Activated CD4-positive, alpha-beta T cell treated with anti-CD3 and anti-CD28 coated beads for 24 hours (primary cell): ENCODE measurements around the gene SLC30A7.
"Not testable (repeated sequence)": the region's sequence is repeated elsewhere in the genome, so short reads cannot be mapped to it uniquely, and the experiment has no call there.

Experiments used
- DNase-seq, 2 donors: peaks; one replicate each; pipeline ENCODE4 v3.0.0-alpha.2; 2020; ENCODE audit warnings: low read depth in 2 of 2

SLC30A7 gene

DNA sequence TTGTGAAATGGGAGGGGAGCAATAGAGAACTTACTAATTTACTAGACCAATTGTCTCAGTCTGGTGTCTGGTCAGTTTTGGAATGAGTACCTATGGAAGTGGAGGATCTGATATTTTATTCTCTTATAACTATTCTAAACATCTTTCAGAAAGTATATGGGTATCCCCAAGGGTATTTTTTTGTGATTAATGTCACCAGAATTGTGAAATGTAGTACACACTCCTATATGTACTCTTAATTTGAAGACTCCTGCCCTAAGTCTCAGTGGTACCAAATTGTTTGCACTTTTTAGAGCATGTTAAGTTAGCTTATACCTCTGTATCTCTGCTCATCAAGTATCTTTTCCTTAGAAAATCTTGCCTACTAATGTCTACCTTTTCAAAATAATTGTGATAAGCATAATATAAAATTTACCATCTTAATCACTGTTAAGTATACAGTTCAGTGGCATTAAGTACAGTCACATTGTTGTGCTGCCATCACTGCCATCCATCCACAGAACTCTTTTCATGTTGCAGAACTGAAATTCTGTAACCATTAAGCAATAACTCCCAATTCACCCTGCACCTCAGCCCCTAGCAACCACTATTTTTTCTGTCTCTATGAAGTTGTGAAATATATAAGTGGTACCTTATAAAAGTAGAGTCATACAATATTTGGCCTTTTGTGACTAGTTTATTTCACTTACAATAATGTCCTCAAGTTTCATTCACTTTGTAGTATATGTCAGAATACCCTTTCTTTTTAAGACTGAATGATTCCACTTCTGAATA, 40.5 kb downstream of the SLC30A7 start:
- DNase-seq = no peak

GRCh38 chr1:100941098-100941527, 45.2 kb downstream of the SLC30A7 start:
- DNase-seq = peak in 1 of 2 donors; percentile 34

GRCh38 chr1:100941580-100942216, 45.8 kb downstream of the SLC30A7 start:
- DNase-seq = no peak

- no peak for DNase-seq
These were observed 46.6 kb downstream of the SLC30A7 start for GRCh38 chr1:100942304-100943046.

DNA sequence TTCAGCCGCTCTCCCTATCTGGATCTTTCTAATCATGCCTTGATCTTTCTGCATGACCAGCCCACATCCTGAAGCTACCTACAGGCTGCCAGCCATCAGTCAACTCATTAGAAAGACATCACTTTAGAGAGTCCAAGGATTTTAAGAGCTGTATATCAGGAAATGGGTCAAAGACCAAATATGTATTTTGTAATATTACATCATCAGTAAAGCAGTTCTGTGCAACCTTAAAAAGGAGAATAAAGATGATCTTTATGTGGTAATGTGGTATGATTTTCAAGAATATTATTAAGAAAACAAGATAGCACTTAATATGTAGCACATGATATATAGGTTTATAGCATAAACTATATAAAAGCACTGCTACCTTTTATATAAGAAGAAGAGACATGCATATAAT, 47.6 kb downstream of the SLC30A7 start:
- DNase-seq = no peak

DNA sequence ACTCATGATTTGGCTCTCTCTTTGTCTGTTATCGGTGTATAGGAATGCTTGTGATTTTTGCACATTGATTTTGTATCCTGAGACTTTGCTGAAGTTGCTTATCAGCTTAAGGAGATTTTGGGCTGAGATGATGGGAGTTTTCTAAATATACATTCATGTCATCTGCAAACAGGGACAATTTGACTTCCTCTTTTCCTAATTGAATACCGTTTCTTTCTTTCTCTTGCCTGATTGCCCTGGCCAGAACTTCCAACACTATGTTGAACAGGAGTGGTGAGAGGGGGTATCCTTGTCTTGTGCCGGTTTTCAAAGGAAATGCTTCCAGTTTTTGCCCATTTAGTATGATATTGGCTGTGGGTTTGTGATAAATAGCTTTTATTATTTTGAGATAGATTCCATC, 50.2 kb downstream of the SLC30A7 start:
- not testable (repeated sequence) for DNase-seq

GRCh38 chr1:100947816-100948215, 51.9 kb downstream of the SLC30A7 start:
- DNase-seq = not testable (repeated sequence)

DNA sequence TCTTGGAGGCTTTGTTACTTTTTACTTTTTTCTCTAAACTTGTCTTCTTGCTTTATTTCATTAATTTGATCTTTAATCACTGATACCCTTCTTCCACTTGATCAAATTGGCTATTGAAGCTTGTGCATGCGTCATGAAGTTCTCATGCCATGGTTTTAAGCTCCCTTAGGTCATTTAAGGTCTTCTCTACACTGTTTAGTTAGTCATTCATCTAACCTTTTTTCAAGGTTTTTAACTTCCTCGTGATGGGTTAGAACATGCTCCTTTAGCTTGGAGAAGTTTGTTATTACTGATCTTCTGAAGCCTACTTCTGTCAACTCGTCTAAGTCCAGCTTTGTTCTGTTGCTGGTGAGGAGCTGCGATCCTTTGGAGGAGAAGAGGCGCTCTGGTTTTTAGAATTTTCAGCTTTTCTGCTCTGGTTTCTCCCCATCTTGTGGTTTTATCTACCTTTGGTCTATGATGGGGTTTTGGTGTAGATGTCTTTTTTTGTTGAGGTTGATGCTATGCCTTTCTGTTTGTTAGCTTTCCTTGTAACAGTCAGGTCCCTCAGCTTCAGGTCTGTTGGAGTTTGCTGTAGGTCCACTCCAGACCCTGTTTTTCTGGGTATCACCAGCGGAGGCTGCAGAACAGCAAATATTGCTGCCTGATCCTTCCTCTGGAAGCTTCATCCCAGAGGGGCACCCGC, 53.0 kb downstream of the SLC30A7 start:
- DNase-seq = not testable (repeated sequence)

GRCh38 chr1:100949515-100950158, 53.7 kb downstream of the SLC30A7 start:
- DNase-seq = peak in 1 of 2 donors; percentile 10

GRCh38 chr1:100950337-100950736, 54.4 kb downstream of the SLC30A7 start:
- DNase-seq = no peak

DNA sequence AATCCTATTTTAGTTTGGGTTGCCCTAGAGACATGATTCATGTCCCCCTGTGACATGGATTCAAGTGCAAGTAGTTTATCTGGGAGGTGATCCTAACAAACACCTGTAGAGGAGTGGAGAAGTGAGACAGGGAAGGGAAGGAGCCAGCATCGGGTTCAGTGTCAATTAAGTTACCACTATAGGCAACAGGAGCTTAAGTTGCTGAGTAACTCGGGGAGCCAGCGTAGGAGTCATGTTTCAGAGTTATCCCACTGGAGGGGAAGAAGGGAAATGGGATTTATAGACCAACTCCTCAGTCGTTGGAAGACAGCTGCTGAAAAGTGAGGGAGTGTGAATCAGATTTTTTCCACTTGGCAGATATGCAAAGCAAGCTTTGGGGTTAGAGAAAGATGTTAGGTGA, 54.9 kb downstream of the SLC30A7 start:
- DNase-seq = no peak

GRCh38 chr1:100952104-100952745, 56.3 kb downstream of the SLC30A7 start:
- DNase-seq = no peak

DNA sequence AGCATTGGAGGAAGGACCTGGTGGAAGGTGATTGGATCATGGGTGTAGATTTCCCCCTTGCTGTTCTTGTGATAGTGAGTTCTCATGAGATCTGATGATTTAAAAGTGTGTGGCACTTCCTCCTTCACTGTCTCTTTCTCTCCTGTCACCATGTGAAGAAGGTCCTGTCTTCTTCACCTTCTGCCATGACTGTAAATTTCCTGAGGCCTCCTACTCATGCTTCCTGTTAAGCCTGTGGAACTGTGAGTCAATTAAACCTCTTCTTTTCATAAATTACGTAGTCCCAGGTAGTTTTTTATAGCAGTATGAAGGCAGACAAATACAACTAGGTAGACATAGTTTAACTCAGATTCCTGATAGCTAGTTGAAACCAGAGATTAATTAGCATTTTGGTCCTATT, 57.1 kb downstream of the SLC30A7 start:
- DNase-seq = not testable (repeated sequence)

GRCh38 chr1:100953960-100954730, 58.3 kb downstream of the SLC30A7 start:
- DNase-seq = no peak

- DNase-seq = no peak
These were observed 59.4 kb downstream of the SLC30A7 start for GRCh38 chr1:100955322-100955721.

DNA sequence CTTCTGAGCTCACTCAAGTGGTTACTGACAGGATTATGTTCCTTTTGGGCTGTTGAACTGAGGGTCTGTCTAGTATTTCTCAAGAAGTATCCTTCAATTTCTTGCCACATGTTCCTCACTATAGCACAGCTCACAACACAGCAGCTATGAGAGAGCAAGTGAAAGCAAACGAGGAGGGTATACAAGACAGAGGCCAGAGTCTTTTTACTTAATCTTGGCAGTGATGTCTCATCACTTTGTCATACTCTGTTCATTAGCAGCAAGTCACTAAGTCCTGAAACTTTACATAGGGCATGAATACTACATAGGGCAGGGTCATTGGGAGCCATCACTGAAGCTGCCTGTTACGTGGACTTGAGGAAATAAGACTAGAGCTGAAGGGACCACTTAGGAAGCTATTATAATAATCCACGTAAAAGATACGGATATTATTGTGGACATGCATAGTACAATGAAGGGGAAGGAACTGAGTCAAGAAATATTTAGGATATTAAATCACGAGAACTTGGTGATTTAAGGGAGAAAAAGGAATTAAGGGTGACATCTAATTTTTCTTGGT, 63.7 kb downstream of the SLC30A7 start:
- no peak for DNase-seq

- no peak for DNase-seq
These were observed 64.2 kb downstream of the SLC30A7 start for GRCh38 chr1:100960098-100960497.

- no peak for DNase-seq
These were observed 72.7 kb downstream of the SLC30A7 start for GRCh38 chr1:100968621-100969020.

GRCh38 chr1:100969327-100969726, 73.4 kb downstream of the SLC30A7 start:
- no peak for DNase-seq

- no peak for DNase-seq
These were observed 75.1 kb downstream of the SLC30A7 start for GRCh38 chr1:100971021-100971420.
